TTC549 (cell line): ENCODE results near the gene BMP2.

Experiments used
- FAIRE-seq: peaks from 2 replicates; lab custom pipeline; 2012; peaks lifted over from hg19 to GRCh38; lab: Jason Lieb, UNC

BMP2 gene

DNA sequence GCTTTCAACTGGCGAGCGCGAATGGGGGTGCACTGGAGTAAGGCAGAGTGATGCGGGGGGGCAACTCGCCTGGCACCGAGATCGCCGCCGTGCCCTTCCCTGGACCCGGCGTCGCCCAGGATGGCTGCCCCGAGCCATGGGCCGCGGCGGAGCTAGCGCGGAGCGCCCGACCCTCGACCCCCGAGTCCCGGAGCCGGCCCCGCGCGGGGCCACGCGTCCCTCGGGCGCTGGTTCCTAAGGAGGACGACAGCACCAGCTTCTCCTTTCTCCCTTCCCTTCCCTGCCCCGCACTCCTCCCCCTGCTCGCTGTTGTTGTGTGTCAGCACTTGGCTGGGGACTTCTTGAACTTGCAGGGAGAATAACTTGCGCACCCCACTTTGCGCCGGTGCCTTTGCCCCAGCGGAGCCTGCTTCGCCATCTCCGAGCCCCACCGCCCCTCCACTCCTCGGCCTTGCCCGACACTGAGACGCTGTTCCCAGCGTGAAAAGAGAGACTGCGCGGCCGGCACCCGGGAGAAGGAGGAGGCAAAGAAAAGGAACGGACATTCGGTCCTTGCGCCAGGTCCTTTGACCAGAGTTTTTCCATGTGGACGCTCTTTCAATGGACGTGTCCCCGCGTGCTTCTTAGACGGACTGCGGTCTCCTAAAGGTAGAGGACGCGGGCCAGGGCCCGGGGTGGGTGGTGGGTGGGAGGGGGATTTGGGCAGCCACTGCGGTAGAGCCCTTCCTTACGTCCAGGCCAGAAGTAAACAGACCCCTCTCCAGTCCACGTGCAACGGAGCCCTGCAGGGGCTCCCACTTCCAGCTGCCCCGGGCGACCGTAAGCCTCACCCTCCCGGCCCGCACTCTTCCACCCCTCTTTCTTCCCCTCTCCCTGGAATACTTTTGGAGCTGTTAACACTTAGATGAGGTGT lies 998 bp downstream of the BMP2 start:
- no peak for FAIRE-seq

DNA sequence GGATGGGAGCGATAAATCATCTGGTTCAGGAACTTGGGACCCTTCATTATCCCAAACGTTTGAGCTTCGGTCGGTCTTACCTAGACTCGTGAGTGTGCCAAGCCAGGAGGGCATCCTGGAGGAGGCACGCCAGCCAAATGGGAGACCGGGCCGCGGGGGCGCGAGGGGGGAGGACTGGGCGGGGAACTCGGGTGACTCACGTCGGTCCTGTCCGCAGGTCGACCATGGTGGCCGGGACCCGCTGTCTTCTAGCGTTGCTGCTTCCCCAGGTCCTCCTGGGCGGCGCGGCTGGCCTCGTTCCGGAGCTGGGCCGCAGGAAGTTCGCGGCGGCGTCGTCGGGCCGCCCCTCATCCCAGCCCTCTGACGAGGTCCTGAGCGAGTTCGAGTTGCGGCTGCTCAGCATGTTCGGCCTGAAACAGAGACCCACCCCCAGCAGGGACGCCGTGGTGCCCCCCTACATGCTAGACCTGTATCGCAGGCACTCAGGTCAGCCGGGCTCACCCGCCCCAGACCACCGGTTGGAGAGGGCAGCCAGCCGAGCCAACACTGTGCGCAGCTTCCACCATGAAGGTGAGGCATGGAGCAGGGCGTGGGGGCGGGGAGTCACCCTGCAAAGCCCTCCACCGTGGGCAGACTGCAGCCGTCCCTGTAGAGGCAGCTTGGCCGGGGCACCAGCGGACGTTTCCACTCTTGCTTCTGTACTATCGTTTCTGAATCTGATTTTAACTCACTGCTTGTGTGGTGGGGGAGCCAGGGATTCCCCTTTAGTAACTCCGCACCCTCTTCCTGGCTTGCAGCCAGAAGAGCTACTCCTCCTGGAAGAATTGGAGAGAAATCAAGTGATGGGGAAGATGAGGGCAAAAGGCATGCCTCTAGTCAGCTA lies 2.7 kb downstream of the BMP2 start:
- FAIRE-seq, result no peak

- no peak for FAIRE-seq
These were observed 3.3 kb downstream of the BMP2 start for GRCh38 chr20:6770786-6771100.

DNA sequence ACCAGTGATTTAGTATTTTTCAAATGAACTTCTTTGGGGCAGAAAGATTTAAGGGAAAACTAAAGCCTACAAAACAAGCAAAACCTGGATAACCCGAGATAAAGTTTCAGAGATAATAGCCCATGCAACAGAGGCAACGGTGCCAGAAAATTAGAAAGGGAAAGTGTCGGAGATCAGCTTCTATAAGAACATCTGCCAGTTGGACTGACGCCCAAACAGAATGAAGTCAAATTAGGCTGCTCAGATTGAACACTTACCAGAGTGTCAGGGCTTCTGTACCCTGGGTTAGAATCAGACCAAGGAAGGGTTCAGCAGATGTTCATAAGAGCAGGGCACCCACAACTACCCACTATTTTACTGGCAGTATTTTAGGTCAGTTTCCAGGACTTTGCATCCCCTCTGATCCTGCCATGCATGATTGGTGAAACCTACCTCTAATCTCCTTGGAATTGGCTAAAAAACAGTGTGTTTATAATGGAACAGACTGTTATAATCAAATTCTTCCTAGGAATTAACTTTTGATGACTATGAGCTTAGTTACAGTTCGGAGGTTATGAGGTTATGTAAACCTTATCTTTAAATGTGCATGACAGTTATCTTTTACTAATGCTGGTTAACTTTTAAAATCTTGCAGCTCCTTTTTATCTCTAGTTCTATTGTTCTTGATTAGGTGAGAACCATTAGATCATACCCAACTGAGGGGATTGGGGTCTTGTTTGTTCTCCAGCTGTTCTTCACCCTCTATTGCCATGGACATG lies 13.1 kb downstream of the BMP2 start:
- FAIRE-seq, result no peak

GRCh38 chr20:6783752-6784151 lies 16.3 kb downstream of the BMP2 start:
- FAIRE-seq, result no peak

DNA sequence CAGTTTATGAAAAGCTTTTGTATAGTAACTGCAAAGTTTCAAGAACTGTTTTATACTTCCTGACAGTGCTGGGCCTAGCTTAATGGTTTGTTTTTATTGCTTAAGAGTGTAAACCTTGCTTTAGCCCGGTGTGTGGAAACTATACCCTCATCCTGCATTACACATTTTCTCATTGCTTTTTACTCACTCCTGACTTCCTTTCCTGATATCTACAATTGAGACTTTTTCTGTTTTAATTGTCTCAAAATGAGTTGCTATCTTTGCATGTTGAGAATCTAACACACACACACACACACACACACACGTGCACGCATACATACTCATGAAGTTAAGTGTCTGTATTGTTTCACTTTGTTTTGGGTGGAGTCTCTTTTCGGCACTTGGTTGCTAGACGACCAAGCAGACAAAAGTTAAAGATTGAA lies 16.7 kb downstream of the BMP2 start:
- no peak for FAIRE-seq

DNA sequence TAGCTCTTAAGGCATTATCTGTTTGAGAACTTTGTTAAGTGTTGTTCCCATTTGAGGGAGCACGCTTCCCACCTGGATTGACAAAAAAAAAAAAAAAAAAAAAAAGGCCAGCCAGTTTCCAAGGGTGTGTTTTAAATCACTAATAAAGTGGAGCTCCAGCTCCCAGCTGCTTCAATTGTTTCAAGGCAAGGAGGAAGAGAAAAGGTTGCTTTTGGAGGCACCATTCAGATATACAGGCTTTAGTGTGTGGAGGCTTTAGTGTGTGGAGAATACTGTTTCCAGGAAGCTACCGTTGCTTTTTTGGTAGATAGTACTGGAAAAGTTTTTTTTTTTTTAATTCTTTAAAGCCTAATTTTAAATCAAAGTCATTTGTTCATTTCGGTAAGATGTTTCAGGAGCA lies 17.3 kb downstream of the BMP2 start:
- no peak for FAIRE-seq

DNA sequence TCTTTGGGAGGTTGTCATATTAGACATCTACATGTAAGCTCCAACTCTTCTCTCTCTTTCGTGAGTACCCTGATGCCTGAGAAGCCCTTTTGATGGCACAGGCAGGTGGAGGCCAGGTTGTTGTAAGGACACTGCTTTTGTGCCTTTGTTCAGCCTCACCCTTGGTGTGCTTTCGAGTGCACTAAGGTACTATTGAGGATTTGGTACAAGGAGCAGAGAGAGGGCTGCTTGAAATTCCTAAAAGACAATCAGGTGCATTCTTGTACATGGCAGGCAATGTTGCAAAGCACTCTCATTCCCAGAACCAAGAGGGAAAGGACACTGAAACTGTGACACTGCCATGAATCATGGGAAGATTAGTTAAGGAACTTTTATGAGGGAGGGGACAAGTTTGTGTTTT lies 19.1 kb downstream of the BMP2 start:
- FAIRE-seq, result no peak

GRCh38 chr20:6792789-6793188 lies 25.3 kb downstream of the BMP2 start:
- FAIRE-seq, result no peak

GRCh38 chr20:6802227-6802626 lies 34.7 kb downstream of the BMP2 start:
- no peak for FAIRE-seq

- FAIRE-seq, result no peak
These were observed 38.8 kb downstream of the BMP2 start for GRCh38 chr20:6806275-6806674.

- FAIRE-seq, result no peak
These were observed 44.0 kb downstream of the BMP2 start for GRCh38 chr20:6811262-6812035.

GRCh38 chr20:6812530-6812929 lies 45.0 kb downstream of the BMP2 start:
- FAIRE-seq, result no peak

- FAIRE-seq, result no peak
These were observed 47.5 kb downstream of the BMP2 start for GRCh38 chr20:6814945-6815344.

DNA sequence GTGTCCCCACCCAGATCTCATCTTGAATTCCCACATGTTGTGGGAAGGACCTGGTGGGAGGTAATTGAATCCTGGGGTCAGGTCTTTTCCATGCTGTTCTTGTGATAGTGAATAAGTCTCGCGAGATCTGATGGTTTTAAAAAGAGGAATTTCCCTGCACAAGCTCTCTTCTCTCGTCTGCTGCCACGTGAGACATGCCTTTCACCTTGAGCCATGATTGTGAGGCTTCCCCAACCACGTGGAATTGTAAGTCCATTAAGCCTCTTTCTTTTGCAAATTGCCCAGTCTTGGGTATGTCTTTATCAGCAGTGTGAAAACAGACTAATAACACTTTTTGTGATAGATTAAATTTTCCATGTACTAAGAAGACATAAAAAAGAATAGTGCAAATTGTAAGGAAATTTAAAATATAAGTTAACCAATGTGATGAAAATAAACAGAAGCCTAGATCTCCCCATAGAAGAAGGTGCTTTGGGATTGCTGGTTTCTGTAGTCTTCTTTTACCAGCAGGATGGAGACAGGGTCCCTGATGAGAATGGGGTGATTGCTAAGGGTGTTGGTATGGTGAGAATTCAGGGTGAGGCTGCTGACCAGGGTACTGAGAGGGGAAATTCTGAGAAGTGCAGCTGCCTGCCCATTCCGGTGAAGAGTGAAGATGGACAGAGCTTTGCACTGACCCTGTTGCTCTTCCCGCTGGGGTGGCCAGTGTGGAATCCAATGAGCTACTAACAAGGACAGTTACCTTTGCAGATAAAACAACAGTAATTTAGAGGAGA lies 50.7 kb downstream of the BMP2 start:
- no peak for FAIRE-seq

DNA sequence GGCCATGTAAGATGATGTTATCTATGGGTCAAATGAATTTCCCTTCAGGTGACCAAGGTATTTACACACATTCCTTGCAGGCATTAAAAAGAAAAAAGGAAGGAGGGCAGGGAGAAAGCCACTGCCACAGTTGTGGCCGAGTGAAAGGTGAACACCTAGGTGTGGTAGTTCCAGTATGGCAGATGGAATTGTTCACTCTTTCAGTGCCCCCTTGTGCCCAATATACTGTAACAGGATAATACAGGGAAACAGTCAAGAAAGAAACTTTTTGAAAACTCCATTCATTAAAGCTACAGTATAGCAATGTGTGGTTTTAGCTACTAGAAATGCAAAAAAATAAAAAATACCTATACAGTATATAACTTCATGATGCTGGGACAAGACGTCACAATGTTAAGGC lies 52.1 kb downstream of the BMP2 start:
- no peak for FAIRE-seq

GRCh38 chr20:6824401-6824800 lies 56.9 kb downstream of the BMP2 start:
- no peak for FAIRE-seq

- FAIRE-seq, result no peak
These were observed 60.0 kb downstream of the BMP2 start for GRCh38 chr20:6827472-6827871.

DNA sequence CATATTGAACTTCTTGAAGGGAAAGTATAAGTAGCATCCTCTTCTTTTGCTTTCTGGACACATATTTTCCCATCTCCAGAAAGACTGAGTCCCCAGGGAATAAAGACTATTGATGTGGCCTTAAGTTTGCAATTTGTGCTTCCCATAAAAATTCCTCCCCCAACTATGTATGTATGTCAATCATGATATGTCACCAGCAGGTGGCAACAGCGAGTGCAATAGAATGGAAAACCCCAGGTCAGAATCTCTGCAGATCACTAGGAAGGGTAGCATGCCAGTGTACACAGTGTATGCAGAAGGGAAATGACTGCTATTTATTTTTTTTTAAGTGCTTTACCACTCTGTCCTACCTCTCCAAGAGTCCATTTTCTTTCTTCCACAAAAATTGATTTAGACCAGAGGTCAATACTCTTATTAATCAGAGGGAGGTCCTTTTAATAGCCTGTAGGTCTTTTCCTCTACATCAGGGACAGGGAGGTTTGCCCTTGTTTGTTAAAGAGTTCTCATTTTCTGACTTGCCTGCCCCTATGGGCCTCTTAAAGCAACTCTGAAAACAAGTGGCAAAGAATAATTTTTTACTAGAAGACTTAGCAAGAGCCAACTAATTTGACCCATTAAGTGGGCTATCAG lies 61.4 kb downstream of the BMP2 start:
- FAIRE-seq, result no peak

DNA sequence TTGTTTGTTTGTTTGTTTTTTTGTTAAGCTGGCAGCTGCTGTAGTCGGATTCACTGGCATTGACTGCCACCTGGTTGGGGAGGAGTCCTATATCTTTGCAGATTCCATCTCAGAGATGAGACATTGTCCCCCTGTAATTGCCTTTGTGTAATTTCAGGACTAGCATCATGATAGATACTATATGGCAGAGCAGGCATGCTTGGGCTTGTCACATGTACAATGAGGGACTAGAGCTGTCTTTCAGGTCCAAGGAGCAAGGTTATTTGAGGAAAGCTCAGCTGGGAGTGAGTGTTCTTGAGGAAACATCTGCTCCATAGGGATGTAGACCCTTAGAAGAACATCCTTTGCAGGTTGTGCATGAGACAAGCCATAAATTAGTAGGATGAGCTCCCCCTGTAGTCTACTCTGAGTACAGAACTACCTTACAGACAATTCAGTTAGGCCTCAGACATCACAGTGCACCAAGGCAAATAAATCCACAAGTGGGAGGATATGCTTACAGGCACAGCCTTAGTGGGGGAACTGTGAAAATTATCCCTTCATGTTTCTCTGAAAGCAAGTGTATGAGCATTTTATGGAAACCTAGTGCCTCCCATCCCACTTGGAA lies 62.1 kb downstream of the BMP2 start:
- FAIRE-seq, result no peak
